Smooth muscle cell (in vitro differentiated cells): ENCODE results near the gene SCUBE1. TPM values are rescaled to one million over a fixed set of nuclear protein-coding genes. Genes with fewer than 3 reads are reported as not detected.

Source experiments
- DNase-seq: peaks from one replicate; lab custom pipeline; 2025; ENCODE audit not compliant: unreplicated experiment; lab: John Stamatoyannopoulos, UW
- H2AFZ ChIP-seq: fragments of 200-600 bp; sonication (generic); 2 replicates; pipeline ENCODE4 v1.6.0; 2016; ENCODE audit warnings: antibody characterized with exemption, low read depth, mild to moderate bottlenecking
- H3F3A ChIP-seq: fragments of 200-600 bp; sonication (generic); 2 replicates; pipeline ENCODE4 v1.6.0; 2017; ENCODE audit warnings: antibody characterized with exemption, low read depth
- H3K27ac ChIP-seq: fragments of 200-600 bp; sonication (generic); 2 replicates; pipeline ENCODE4 v1.5.1; 2016; ENCODE audit warnings: low read depth, mild to moderate bottlenecking
- H3K27me3 ChIP-seq: fragments of 200-600 bp; sonication (generic); 2 replicates; pipeline ENCODE4 v1.6.1; 2016; ENCODE audit warnings: low read depth, mild to moderate bottlenecking
- H3K36me3 ChIP-seq: fragments of 200-600 bp; sonication (generic); 2 replicates; pipeline ENCODE4 v1.5.1; 2016; ENCODE audit warnings: low read depth
- H3K4me1 ChIP-seq: fragments of 200-600 bp; sonication (generic); 2 replicates; pipeline ENCODE4 v1.5.1; 2016; ENCODE audit warnings: low read depth
- H3K4me2 ChIP-seq: fragments of 200-600 bp; sonication (generic); 2 replicates; pipeline ENCODE4 v1.6.0; 2016; ENCODE audit warnings: mild to moderate bottlenecking
- H3K4me3 ChIP-seq: fragments of 200-600 bp; sonication (generic); 2 replicates; pipeline ENCODE4 v1.5.1; 2016; ENCODE audit warnings: mild to moderate bottlenecking
- H3K79me2 ChIP-seq: fragments of 200-600 bp; sonication (generic); 2 replicates; pipeline ENCODE4 v1.6.0; 2016; ENCODE audit warnings: low read depth, mild to moderate bottlenecking
- H3K9ac ChIP-seq: fragments of 200-600 bp; sonication (generic); 2 replicates; pipeline ENCODE4 v1.6.0; 2016; ENCODE audit warnings: low read depth
- H3K9me3 ChIP-seq: fragments of 200-600 bp; sonication (generic); replicated peaks from 2 replicates; pipeline ENCODE4 v1.5.1; 2016; ENCODE audit warnings: low read depth
- H4K20me1 ChIP-seq: fragments of 200-600 bp; sonication (generic); 2 replicates; pipeline ENCODE4 v1.6.0; 2016; ENCODE audit warnings: low read depth
- CTCF ChIP-seq: fragments of 200-600 bp; sonication (generic); IDR thresholded peaks from 2 replicates; pipeline ENCODE4 v1.5.1; 2017; ENCODE audit warnings: borderline replicate concordance, mild to moderate bottlenecking, antibody characterized with exemption; ENCODE audit not compliant: insufficient read depth, poor library complexity, severe bottlenecking
- WGBS: methylation state at CpG from one replicate; pipeline ENCODE4 v1.1.7; 2016; ENCODE audit warnings: low lambda C conversion rate; 5-methylcytosine and 5-hydroxymethylcytosine counted together
- polyA plus RNA-seq: library from polyadenylated mRNA; unstranded; fragments of >200 nt; fragmentation: Nextera tagmentation; extraction: Ambion mirVana; gene quantifications from 2 replicates; pipeline ENCODE4 v1.2.1, GENCODE V29; 2016
- total RNA-seq: library from RNA; depleted of rRNA; stranded (reverse); fragments of >200 nt; gene quantifications from 2 replicates; pipeline ENCODE4 v1.2.3, GENCODE V29; 2014

The SCUBE1 gene
- total and polyA plus RNA-seq, 2 experiments from 2014 or later: 13.4 to 16.3 TPM

DNA sequence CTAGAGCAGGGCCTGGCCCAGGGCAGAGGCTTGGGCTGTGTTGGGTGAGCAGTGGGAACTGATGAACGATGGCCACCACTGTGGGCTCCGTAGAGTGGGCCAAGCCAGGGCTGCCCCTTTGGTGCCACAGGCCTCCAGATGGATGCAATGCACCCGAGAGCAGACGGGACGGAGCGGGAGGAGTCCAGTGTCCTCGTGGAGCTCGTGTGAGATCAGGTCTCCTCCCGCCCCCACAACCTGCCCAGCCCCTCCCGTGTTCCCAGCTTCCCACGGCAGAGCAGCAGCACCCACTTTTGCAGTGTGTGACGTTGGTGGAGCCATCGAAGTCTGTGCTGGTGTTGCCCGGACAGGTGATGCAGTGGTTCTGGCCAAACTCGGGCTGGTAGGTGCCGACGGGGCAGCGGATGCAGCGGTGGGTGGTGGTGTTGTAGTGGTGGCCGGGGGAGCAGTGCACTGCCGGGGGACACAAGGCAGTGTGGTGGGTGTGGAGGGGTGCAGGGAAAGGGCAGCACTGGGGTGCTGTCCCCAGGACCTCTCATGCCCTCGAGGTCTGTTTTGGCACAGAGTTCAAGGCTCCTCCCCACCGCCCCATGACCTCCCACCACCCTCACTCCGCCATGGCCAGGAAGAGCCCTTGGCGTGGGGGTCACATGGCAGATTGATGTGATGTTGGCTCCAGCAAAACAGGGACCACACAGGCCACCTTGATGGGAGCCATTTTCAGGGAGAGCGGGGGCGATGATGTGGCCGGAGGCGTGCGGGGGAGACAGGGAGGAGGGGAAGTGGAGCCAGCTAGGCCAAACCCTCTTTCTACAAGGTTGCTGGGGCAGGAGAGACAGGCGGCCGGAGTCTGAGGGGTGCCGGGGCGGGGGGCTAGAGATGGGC lies 132.3 kb downstream of the SCUBE1 start:
- H3K79me2 ChIP-seq: no peaks in the 10 kb centered on the region
- 94% methylated on average over 33 of the region's 34 CpGs for WGBS
- H3K4me2 ChIP-seq: no peak overlapping the region
- TF ChIP-seq CTCF: no peak
- H3K27me3 ChIP-seq: no peaks in the 10 kb centered on the region
- no peak overlapping the region for H2AFZ ChIP-seq
- H3K4me3 ChIP-seq: no peak overlapping the region
- no peak for DNase-seq
- no peaks in the 10 kb centered on the region for H3K9me3 ChIP-seq
- H3K9ac ChIP-seq: no peak overlapping the region
- no peaks in the 10 kb centered on the region for H3K36me3 ChIP-seq
- H4K20me1 ChIP-seq: no peaks in the 10 kb centered on the region
- H3F3A ChIP-seq: no peaks in the 10 kb centered on the region
- H3K4me1 ChIP-seq: no peaks in the 10 kb centered on the region
- no peak overlapping the region for H3K27ac ChIP-seq

GRCh38 chr22:43209971-43210370 lies 133.2 kb downstream of the SCUBE1 start:
- Histone ChIP-seq H4K20me1 (no peaks in the 10 kb centered on the region), H3K27me3 (no peaks in the 10 kb centered on the region), H3K4me2 (no peak overlapping the region), H2AFZ (no peak overlapping the region), H3K79me2 (no peaks in the 10 kb centered on the region), H3K9ac (no peak overlapping the region), H3K4me3 (no peak overlapping the region), H3K9me3 (no peaks in the 10 kb centered on the region), H3K27ac (no peak overlapping the region), H3F3A (no peaks in the 10 kb centered on the region), H3K4me1 (no peaks in the 10 kb centered on the region), H3K36me3 (no peaks in the 10 kb centered on the region)
- 96% methylated on average over 21 of the region's 22 CpGs for WGBS
- TF ChIP-seq CTCF: no peak
- no peak for DNase-seq

DNA sequence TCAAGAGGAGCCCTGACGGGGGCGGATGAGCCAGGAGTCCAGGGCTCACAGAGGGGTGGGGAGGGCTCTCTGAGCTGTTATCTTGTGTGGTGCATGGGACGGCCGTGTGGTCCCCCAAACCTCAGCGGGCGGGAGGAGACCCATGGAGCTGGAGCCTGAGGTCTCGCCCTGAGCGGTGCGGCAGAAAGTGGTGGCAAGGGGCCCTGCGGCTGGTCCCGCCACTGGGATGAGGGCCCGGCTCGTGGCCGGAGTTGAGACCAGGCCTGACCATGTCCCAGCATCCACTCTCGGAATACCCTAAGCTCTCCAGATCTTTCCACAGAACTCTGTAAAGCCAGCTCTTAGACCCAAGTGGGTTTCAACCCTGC lies 133.7 kb downstream of the SCUBE1 start:
- Histone ChIP-seq H3K9ac (no peak overlapping the region), H3K27me3 (no peaks in the 10 kb centered on the region), H3K36me3 (no peaks in the 10 kb centered on the region), H3K4me3 (no peak overlapping the region), H2AFZ (no peak overlapping the region), H3K9me3 (no peaks in the 10 kb centered on the region), H3K4me2 (no peak overlapping the region), H3F3A (no peaks in the 10 kb centered on the region), H3K79me2 (no peaks in the 10 kb centered on the region), H4K20me1 (no peaks in the 10 kb centered on the region), H3K27ac (no peak overlapping the region), H3K4me1 (no peaks in the 10 kb centered on the region)
- no peak for TF ChIP-seq CTCF
- 95% methylated on average over 15 of the region's 15 CpGs for WGBS
- DNase-seq: no peak
